Measurements from ENCODE around the gene RDH14. TPM values are rescaled to one million over a fixed set of nuclear protein-coding genes. Genes with fewer than 3 reads are reported as not detected.

The RDH14 gene
- total RNA-seq, 8 experiments from 2014 or later: 12.6 to 29.2 (median 18.5) TPM

DNA sequence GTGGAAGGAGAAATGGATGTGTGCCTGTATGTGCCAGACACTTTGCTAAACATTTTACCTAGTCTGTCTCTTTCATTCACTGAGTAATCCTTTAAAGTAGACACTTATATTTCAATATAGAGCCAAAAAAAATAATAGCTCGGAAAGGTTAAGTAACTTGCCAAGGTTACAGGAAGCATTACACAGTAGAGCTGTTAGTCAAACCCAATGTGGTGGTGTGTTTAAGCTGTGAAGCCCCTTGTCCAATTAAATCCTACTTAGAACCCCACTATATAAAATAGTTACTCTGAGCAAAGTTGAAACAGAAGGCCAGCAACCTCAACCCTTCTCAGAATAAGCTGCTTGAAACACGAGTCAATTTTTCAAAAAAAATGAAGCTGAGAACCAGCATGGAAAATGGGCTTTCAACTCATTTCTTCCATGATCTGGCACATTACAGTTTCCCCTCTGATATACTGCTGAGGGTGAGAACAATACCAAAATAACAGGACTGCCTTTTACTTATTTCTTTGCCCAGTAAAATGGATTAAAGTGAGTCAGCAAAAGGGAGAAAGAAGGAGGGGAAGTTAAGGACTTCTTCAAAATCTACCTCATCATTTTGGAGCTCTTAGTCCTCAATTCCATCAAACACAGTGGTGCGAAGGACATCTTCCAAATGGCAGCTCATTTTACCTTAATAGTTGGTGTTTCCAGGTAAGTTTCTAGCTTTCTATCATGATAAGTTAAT lies 7.9 kb downstream of the RDH14 start:
- 56 to 100% (median 90%) methylated on average over 1 to 3 of the region's 3 CpGs for WGBS, 10 experiments
- no peak for ATAC-seq (replicated peaks in 6 of 8)
- in situ Hi-C loops (cut with MboI; ENCODE audit: low pct_unique_long_range_greater_than_20kb in 2 of 9, low sequenced_read_pairs in 9 of 9, unreplicated experiment in 9 of 9): no loop called here

DNA sequence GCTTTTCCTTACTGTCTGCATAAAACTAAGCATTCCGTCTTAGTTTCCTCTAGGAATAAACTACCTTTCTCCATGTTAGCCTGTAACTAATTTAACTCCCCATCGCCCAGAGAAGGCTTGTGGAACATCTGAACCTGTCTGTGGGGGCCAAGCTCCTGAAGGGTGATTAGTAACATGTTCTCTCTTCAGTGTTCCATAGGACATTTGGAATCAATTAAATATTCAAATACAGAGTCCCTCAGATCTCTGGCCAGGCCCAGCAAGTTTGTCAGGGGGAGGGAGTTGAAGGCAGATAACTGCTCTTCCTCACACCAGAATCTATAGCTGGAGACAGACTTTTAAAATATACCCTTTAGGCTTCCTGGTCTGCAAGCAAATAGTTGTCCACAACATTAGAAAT lies 8.8 kb downstream of the RDH14 start:
- ATAC-seq (replicated peaks in 6 of 8): peak in 3 of 8 experiments; percentile 63 to 73 (median 64)
- H3K4me1 ChIP-seq (replicated peaks in 1 of 2): no peaks in the 10 kb centered on the region
- no peak overlapping the region for H3K4me3 ChIP-seq
- 0 to 100% (median 67%) methylated on average over 1 to 2 of the region's 2 CpGs; no CpG with 5 or more reads in 3 of the 10 experiments for WGBS, 10 experiments
- in situ Hi-C loops (cut with MboI; ENCODE audit: low pct_unique_long_range_greater_than_20kb in 2 of 9, low sequenced_read_pairs in 9 of 9, unreplicated experiment in 9 of 9): no loop called here
- H3K27ac ChIP-seq: no peak overlapping the region

More for the DNA sequence above, 7.9 kb downstream of the RDH14 start:
- H3K27ac ChIP-seq: no peak overlapping the region
- no peaks in the 10 kb centered on the region for H3K4me1 ChIP-seq (replicated peaks in 1 of 2)
- H3K4me3 ChIP-seq: no peak overlapping the region

DNA sequence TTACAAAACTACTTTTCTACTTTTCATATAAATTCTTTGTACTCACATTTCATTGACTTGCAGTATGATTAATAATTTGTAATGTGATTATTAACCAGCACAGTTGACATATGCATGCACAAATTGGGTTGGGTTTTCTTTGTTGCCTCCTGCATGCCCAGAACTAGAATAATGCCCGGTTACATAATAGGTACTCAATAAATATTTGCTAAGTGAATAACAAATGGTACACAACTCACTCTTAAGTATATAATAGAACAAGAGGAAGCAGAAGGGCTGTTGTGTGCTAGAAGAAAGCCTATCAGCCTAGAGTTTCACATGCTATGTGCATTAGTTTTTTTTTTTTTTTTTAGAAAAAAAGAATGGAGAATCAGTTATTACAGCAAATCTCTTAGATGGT lies 9.3 kb downstream of the RDH14 start:
- ATAC-seq (replicated peaks in 6 of 8): peak in 1 of 8 experiments; percentile 52
- in situ Hi-C loops (cut with MboI; ENCODE audit: low pct_unique_long_range_greater_than_20kb in 2 of 9, low sequenced_read_pairs in 9 of 9, unreplicated experiment in 9 of 9): no loop called here
- Histone ChIP-seq H3K4me1 (replicated peaks in 1 of 2) (no peaks in the 10 kb centered on the region), H3K4me3 (no peak overlapping the region), H3K27ac (no peak overlapping the region)
- 0 to 100% (median 85%) methylated on average over 1 of the region's 1 CpG for WGBS, 10 experiments

DNA sequence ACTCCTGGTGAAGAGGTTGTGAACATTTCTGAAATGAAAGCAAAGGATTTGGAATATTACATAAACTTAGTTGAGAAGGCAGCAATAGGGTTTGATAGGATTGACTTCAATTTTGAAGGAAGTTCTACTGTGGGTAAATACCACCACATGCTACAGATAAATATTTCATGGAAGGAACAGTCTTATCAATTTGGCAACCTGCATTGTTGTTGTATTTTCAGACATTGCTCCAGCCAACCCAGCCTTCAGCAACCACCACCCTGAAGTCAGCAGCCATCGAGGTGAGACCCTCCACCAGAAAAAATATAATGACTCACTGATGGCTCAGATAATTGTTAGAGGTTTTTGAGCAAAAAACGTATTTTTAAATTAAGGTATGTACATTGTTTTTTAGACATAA lies 10.0 kb downstream of the RDH14 start:
- H3K27ac ChIP-seq: no peak overlapping the region
- H3K4me1 ChIP-seq (replicated peaks in 1 of 2): no peaks in the 10 kb centered on the region
- ATAC-seq (replicated peaks in 6 of 8): no peak
- 60 to 100% (median 80%) methylated on average over 1 to 2 of the region's 2 CpGs; no CpG with 5 or more reads in 2 of the 10 experiments for WGBS, 10 experiments
- H3K4me3 ChIP-seq: no peak overlapping the region
- in situ Hi-C loops (cut with MboI; ENCODE audit: low pct_unique_long_range_greater_than_20kb in 2 of 9, low sequenced_read_pairs in 9 of 9, unreplicated experiment in 9 of 9): no loop called here

DNA sequence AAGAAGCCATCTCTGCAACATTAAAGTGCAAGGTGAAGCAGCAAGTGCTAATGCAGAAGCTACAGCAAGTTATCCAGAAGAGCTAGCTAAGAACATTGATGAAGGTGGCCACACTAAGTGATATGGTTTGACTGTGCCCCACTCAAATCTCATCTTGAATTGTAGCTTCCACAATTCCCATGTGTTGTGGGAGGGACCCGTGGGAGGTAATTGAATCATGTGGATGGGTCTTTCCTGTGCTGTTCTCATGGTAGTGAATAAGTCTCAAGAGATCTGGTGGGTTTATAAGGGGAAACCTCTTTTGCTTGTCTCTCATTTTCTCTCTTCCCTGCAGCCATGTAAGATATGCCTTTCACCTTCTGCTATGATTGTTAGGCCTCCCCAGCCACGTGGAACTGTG lies 11.4 kb downstream of the RDH14 start:
- in situ Hi-C loops (cut with MboI; ENCODE audit: low pct_unique_long_range_greater_than_20kb in 2 of 9, low sequenced_read_pairs in 9 of 9, unreplicated experiment in 9 of 9): loop anchor here in 1 of 9 experiments (25.0 kb wide), 1 partner anchor 188 kb away; no protein-coding TSS in a partner anchor
- Histone ChIP-seq H3K4me1 (replicated peaks in 1 of 2) (no peaks in the 10 kb centered on the region), H3K27ac (no peak overlapping the region), H3K4me3 (no peak overlapping the region)
- 57 to 100% (median 86%) methylated on average over 1 to 2 of the region's 2 CpGs; no CpG with 5 or more reads in 3 of the 10 experiments for WGBS, 10 experiments
- no peak for ATAC-seq (replicated peaks in 6 of 8)

DNA sequence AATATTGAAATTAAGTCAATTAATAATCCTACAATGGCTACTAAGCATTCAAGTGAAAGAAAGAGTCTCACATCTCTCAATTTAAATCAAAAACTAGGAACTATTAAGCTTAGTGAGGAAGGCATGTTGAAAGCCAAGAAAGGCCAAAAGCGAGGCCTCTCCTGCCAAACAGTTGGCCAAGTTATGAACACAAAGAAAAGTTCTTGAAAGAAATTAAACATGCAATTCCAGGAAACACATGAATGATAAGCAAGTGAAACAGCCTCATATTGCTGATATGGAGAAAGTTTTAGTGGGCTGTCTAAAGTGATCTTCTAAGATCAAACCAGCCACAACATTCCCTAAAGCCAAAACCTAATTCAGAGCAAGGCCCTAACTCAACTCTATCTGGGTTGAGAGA lies 11.8 kb downstream of the RDH14 start:
- 44 to 100% (median 73%) methylated on average over 1 of the region's 1 CpG; no CpG with 5 or more reads in 6 of the 10 experiments for WGBS, 10 experiments
- Histone ChIP-seq H3K27ac (no peak overlapping the region), H3K4me1 (replicated peaks in 1 of 2) (no peaks in the 10 kb centered on the region), H3K4me3 (no peak overlapping the region)
- no peak for ATAC-seq (replicated peaks in 6 of 8)
- in situ Hi-C loops (cut with MboI; ENCODE audit: low pct_unique_long_range_greater_than_20kb in 2 of 9, low sequenced_read_pairs in 9 of 9, unreplicated experiment in 9 of 9): loop anchor here in 1 of 9 experiments (25.0 kb wide), 1 partner anchor 189 kb away; no protein-coding TSS in a partner anchor

DNA sequence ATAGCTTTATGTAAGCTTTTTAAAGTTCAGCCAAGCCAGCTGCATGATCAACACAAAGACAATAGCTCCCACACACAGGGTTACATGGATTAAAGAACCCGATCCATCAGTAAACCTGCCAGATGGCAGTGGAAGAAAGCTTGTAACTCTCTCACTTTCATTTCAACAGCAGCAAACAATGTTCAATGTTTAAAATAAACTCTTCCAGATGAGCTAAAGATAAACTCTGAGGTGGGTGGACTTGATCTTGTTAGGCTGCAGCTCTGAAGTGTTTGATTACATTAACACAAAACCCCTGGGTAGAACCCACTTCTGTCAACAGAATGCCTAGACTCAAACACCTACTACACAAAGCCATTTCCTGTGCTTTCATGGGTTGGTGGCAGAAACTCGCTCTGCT lies 13.9 kb downstream of the RDH14 start:
- Histone ChIP-seq H3K4me1 (replicated peaks in 1 of 2) (no peaks in the 10 kb centered on the region), H3K27ac (no peak overlapping the region), H3K4me3 (no peak overlapping the region)
- in situ Hi-C loops (cut with MboI; ENCODE audit: low pct_unique_long_range_greater_than_20kb in 2 of 9, low sequenced_read_pairs in 9 of 9, unreplicated experiment in 9 of 9): loop anchor here in 1 of 9 experiments (25.0 kb wide), 1 partner anchor 191 kb away; no protein-coding TSS in a partner anchor
- WGBS, 10 experiments: 46 to 100% (median 68%) methylated on average over 1 to 2 of the region's 2 CpGs; no CpG with 5 or more reads in 2 of the 10 experiments
- peak in 1 of 8 experiments; percentile 76 for ATAC-seq (replicated peaks in 6 of 8)

DNA sequence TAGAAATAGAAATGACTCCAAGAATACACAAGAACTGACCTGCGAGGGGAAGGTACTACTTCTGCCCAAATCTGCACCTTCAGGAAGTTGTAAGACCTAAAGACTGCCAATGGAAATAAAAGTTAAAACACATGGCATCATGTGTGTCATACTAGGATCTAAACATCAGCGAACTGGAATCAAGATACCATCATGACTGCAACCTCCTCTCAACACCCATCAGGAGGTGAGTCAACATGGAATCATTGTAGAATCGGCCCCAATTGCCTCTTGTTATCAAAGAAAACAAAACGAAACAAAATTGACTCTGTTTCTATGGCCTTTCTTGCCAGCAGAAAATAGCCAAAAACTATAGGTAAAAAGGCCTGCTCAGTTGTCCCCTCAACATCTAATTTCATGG lies 15.1 kb downstream of the RDH14 start:
- ATAC-seq (replicated peaks in 6 of 8): no peak
- WGBS, 10 experiments: 15 to 100% (median 85%) methylated on average over 1 to 4 of the region's 4 CpGs
- in situ Hi-C loops (cut with MboI; ENCODE audit: low pct_unique_long_range_greater_than_20kb in 2 of 9, low sequenced_read_pairs in 9 of 9, unreplicated experiment in 9 of 9): loop anchor here in 1 of 9 experiments (25.0 kb wide), 1 partner anchor 192 kb away; no protein-coding TSS in a partner anchor

DNA sequence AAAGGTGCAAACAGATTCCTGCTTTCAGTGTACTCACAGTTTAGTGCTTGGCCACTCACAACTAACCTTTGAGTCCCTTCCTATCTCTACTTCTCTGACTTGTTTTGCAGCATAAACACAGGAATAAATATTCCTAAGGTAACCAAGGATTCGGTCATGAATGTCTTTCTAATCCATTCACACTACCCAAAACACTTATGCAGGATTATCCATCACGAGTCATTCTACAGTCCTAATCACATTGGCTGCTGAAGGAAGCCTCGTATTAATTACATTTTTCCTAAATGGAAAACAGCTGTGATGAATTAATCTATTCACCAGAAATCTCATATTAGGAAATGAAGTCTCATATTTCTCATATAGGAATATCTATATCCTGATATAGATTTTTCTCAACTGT lies 16.3 kb downstream of the RDH14 start:
- in situ Hi-C loops (cut with MboI; ENCODE audit: low pct_unique_long_range_greater_than_20kb in 2 of 9, low sequenced_read_pairs in 9 of 9, unreplicated experiment in 9 of 9): loop anchor here in 1 of 9 experiments (25.0 kb wide), 1 partner anchor 193 kb away; no protein-coding TSS in a partner anchor
- 45 to 100% (median 79%) methylated on average over 1 to 3 of the region's 3 CpGs; no CpG with 5 or more reads in 1 of the 10 experiments for WGBS, 10 experiments
- no peak for ATAC-seq (replicated peaks in 6 of 8)
- no peak overlapping the region for H3K4me3 ChIP-seq
- no peaks in the 10 kb centered on the region for H3K4me1 ChIP-seq (replicated peaks in 1 of 2)
- no peak overlapping the region for H3K27ac ChIP-seq

More for the DNA sequence above, 15.1 kb downstream of the RDH14 start:
- no peaks in the 10 kb centered on the region for H3K4me1 ChIP-seq (replicated peaks in 1 of 2)
- H3K27ac ChIP-seq: no peak overlapping the region
- H3K4me3 ChIP-seq: no peak overlapping the region

DNA sequence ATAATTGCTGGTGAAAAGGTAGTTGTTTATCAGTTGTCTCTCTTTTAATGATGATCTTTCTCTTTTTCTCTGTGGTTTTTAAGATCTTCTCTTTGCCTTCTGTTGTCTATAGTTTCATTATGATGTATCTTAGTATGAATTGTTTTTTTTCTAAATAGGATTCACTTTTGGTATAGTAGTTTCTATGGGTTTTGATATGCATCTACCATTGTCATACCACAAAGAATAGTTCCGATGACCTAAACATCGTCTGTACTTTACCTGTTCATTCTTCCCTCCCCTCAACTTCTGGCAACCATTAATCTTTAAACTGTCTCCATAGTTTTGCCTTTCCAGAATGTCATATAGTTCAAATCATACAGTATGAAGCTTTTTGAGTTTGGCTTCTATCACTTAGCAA lies 19.6 kb downstream of the RDH14 start:
- H3K4me3 ChIP-seq: no peak overlapping the region
- no peak for ATAC-seq (replicated peaks in 6 of 8)
- WGBS, 10 experiments: 80 to 100% (median 95%) methylated on average over 1 to 2 of the region's 2 CpGs; no CpG with 5 or more reads in 2 of the 10 experiments
- in situ Hi-C loops (cut with MboI; ENCODE audit: low pct_unique_long_range_greater_than_20kb in 2 of 9, low sequenced_read_pairs in 9 of 9, unreplicated experiment in 9 of 9): loop anchor here in 1 of 9 experiments (25.0 kb wide), 1 partner anchor 196 kb away; no protein-coding TSS in a partner anchor
- H3K4me1 ChIP-seq (replicated peaks in 1 of 2): peaks cover 0 to 3% of the 10 kb centered on the region in 2 donors
- H3K27ac ChIP-seq: no peak overlapping the region

DNA sequence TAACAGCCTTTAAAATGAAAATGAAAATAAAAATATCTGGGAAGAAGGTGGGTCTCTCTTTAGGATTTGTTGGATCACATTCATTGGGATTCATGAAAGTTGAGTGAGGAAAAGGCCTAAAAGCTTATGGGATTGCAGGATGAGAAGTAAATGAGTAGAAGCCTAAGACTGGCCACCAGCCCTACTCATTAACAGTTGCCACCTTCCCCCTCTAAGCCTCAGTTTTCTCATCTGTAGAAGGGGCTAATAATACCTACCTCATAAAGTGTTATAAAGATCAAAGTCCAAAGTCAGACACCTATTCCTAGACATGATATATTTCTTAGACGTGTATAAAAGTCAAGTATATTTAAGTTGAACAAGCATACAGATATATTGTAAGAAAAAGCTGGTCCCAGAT lies 23.8 kb downstream of the RDH14 start:
- WGBS, 10 experiments: 86 to 100% (median 100%) methylated on average over 1 of the region's 1 CpG; no CpG with 5 or more reads in 2 of the 10 experiments
- no peak overlapping the region for H3K4me3 ChIP-seq
- no peak overlapping the region for H3K27ac ChIP-seq
- no peak for ATAC-seq (replicated peaks in 6 of 8)
- H3K4me1 ChIP-seq (replicated peaks in 1 of 2): peaks cover 0 to 3% of the 10 kb centered on the region in 2 donors
- in situ Hi-C loops (cut with MboI; ENCODE audit: low pct_unique_long_range_greater_than_20kb in 2 of 9, low sequenced_read_pairs in 9 of 9, unreplicated experiment in 9 of 9): loop anchor here in 1 of 9 experiments (25.0 kb wide), 1 partner anchor 201 kb away; no protein-coding TSS in a partner anchor

DNA sequence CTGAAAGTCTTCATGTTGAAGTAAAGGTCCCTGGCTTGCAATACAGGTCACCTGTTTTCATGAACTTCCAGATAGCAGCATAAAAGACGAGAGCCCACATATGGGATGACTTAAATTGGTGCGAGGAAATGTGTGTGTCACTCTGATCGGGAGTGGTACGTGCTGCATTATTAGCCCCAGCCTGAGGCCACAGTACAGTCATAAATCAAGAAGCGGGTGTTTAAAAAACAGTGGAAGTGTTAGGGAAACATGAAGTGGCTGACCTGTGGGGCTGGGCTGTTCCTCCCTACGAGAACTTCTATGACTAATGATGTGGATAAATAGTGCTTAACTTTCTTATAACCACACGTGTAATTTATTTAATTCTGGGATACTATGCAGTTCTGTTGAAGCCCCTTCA lies 24.4 kb downstream of the RDH14 start:
- peak in 4 of 8 experiments; percentile 19 to 100 (median 96) for ATAC-seq (replicated peaks in 6 of 8)

DNA sequence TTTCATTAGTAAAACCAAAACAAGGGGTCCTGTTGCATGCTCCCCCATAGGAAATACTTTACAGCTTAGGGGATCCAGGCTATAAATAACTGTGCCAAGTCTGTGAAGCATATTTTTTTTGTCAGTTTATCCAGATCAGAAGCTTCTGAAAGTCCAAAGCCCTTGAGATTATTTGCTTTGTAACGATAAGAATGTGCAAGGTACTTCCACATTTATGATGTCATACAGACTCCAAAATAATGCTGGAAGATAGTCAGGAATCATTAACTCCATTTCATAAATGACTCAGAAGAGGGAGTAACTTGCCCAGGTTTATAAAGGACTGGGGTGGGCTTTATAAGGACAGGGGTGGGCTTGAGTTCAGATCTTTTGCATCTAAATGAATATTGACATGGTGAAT lies 29.3 kb downstream of the RDH14 start:
- in situ Hi-C loops (cut with MboI; ENCODE audit: low pct_unique_long_range_greater_than_20kb in 2 of 9, low sequenced_read_pairs in 9 of 9, unreplicated experiment in 9 of 9): loop anchor here in 1 of 9 experiments (25.0 kb wide), 1 partner anchor 206 kb away; no protein-coding TSS in a partner anchor
- Histone ChIP-seq H3K4me3 (no peak overlapping the region), H3K27ac (no peak overlapping the region), H3K4me1 (replicated peaks in 1 of 2) (peaks cover 0 to 1% of the 10 kb centered on the region in 2 donors)
- 50 to 100% (median 84%) methylated on average over 1 of the region's 1 CpG; no CpG with 5 or more reads in 6 of the 10 experiments for WGBS, 10 experiments
- no peak for ATAC-seq (replicated peaks in 6 of 8)

More for the DNA sequence above, 24.4 kb downstream of the RDH14 start:
- in situ Hi-C loops (cut with MboI; ENCODE audit: low pct_unique_long_range_greater_than_20kb in 2 of 9, low sequenced_read_pairs in 9 of 9, unreplicated experiment in 9 of 9): loop anchor here in 1 of 9 experiments (25.0 kb wide), 1 partner anchor 201 kb away; no protein-coding TSS in a partner anchor
- Histone ChIP-seq H3K4me3 (no peak overlapping the region), H3K27ac (no peak overlapping the region), H3K4me1 (replicated peaks in 1 of 2) (peaks cover 0 to 3% of the 10 kb centered on the region in 2 donors)
- WGBS, 10 experiments: 0 to 86% (median 60%) methylated on average over 1 to 7 of the region's 7 CpGs

All from motor neuron (in vitro differentiated cells).